ENCODE data around the gene CCM2L.

Gene CCM2L

GRCh38 chr20:32062776-32063170 lies 52.5 kb downstream of the CCM2L start:
- no peak for DNase-seq

- no peak for DNase-seq
These were observed 53.5 kb downstream of the CCM2L start for GRCh38 chr20:32063695-32064094.

- DNase-seq, result no peak
These were observed 54.4 kb downstream of the CCM2L start for GRCh38 chr20:32064667-32065066.

GRCh38 chr20:32067234-32067821 lies 57.1 kb downstream of the CCM2L start:
- DNase-seq, result no peak

- DNase-seq, result no peak
These were observed 57.9 kb downstream of the CCM2L start for GRCh38 chr20:32068174-32068573.

- no peak for DNase-seq
These were observed 59.5 kb downstream of the CCM2L start for GRCh38 chr20:32069711-32070110.

GRCh38 chr20:32070282-32070681 lies 60.0 kb downstream of the CCM2L start:
- DNase-seq, result no peak

GRCh38 chr20:32070690-32071213 lies 60.5 kb downstream of the CCM2L start:
- DNase-seq, result no peak

- DNase-seq, result no peak
These were observed 61.3 kb downstream of the CCM2L start for GRCh38 chr20:32071395-32072167.

- no peak for DNase-seq
These were observed 62.0 kb downstream of the CCM2L start for GRCh38 chr20:32072168-32072750.

- no peak for DNase-seq
These were observed 65.3 kb downstream of the CCM2L start for GRCh38 chr20:32075534-32075933.

- no peak for DNase-seq
These were observed 67.0 kb downstream of the CCM2L start for GRCh38 chr20:32077190-32077589.

GRCh38 chr20:32078322-32078721 lies 68.1 kb downstream of the CCM2L start:
- DNase-seq, result no peak

GRCh38 chr20:32078791-32079190 lies 68.6 kb downstream of the CCM2L start:
- no peak for DNase-seq

GRCh38 chr20:32079655-32080109 lies 69.4 kb downstream of the CCM2L start:
- no peak for DNase-seq

- no peak for DNase-seq
These were observed 70.5 kb downstream of the CCM2L start for GRCh38 chr20:32080783-32081182.

All from T1000 (cell line).